Head of caudate nucleus (tissue), 42 donors: ENCODE results near the gene MDN1.

Source experiments
- DNase-seq, 42 donors: peaks; one replicate each; pipeline versions ENCODE4 v3.0.0 to v3.0.0-alpha.2; 2020 to 2021; ENCODE audit warnings: mixed read lengths in 7 of 42
- intact Hi-C: fragments of 100-400 bp; cut with DNase I; formaldehyde crosslinking; loops from one replicate; pipeline ENCODE4 v1.15.0; 2022

The MDN1 gene

GRCh38 chr6:89723046-89723445, 96.5 kb downstream of the MDN1 start:
- DNase-seq: no peak

GRCh38 chr6:89716532-89716931, 103.1 kb downstream of the MDN1 start:
- no peak for DNase-seq
- intact Hi-C loops: no loop called here

More at GRCh38 chr6:89723046-89723445, 96.5 kb downstream of the MDN1 start:
- intact Hi-C loops: no loop called here

GRCh38 chr6:89711801-89712200, 107.8 kb downstream of the MDN1 start:
- no peak for DNase-seq

GRCh38 chr6:89708316-89708715, 111.3 kb downstream of the MDN1 start:
- intact Hi-C loops: no loop called here
- DNase-seq: no peak

More at GRCh38 chr6:89711801-89712200, 107.8 kb downstream of the MDN1 start:
- intact Hi-C loops: no loop called here

- DNase-seq: no peak
- intact Hi-C loops: no loop called here
These were observed 111.8 kb downstream of the MDN1 start for GRCh38 chr6:89707766-89708165.

GRCh38 chr6:89706121-89706520, 113.5 kb downstream of the MDN1 start:
- DNase-seq: no peak
- intact Hi-C loops: no loop called here

- DNase-seq: no peak
These were observed 116.3 kb downstream of the MDN1 start for GRCh38 chr6:89703292-89703691.

GRCh38 chr6:89702349-89702748, 117.2 kb downstream of the MDN1 start:
- DNase-seq: no peak
- intact Hi-C loops: no loop called here

More at GRCh38 chr6:89703292-89703691, 116.3 kb downstream of the MDN1 start:
- intact Hi-C loops: no loop called here

- DNase-seq: no peak
These were observed 123.9 kb downstream of the MDN1 start for GRCh38 chr6:89695667-89696066.

GRCh38 chr6:89694428-89694827, 125.2 kb downstream of the MDN1 start:
- DNase-seq: no peak
- intact Hi-C loops: no loop called here

More at GRCh38 chr6:89695667-89696066, 123.9 kb downstream of the MDN1 start:
- intact Hi-C loops: no loop called here

GRCh38 chr6:89693207-89693606, 126.4 kb downstream of the MDN1 start:
- intact Hi-C loops: no loop called here
- no peak for DNase-seq

- intact Hi-C loops: no loop called here
- DNase-seq: no peak
These were observed 127.3 kb downstream of the MDN1 start for GRCh38 chr6:89692256-89692655.

- DNase-seq: no peak
- intact Hi-C loops: no loop called here
These were observed 128.7 kb downstream of the MDN1 start for GRCh38 chr6:89690944-89691324.

GRCh38 chr6:89689732-89690131, 129.9 kb downstream of the MDN1 start:
- intact Hi-C loops: no loop called here
- DNase-seq: peak in 41 of 42 donors; percentile 34 to 89 (median 73)

GRCh38 chr6:89688328-89688727, 131.3 kb downstream of the MDN1 start:
- intact Hi-C loops: no loop called here
- DNase-seq: no peak

GRCh38 chr6:89685311-89685710, 134.3 kb downstream of the MDN1 start:
- intact Hi-C loops: no loop called here
- DNase-seq: no peak

GRCh38 chr6:89682991-89683390, 136.6 kb downstream of the MDN1 start:
- intact Hi-C loops: no loop called here
- DNase-seq: no peak

GRCh38 chr6:89681983-89682564, 137.5 kb downstream of the MDN1 start:
- intact Hi-C loops: no loop called here
- DNase-seq: peak in 18 of 42 donors; percentile 7 to 61 (median 27)

- intact Hi-C loops: no loop called here
- DNase-seq: no peak
These were observed 139.0 kb downstream of the MDN1 start for GRCh38 chr6:89680551-89680950.

- DNase-seq: no peak
- intact Hi-C loops: no loop called here
These were observed 139.4 kb downstream of the MDN1 start for GRCh38 chr6:89680150-89680549.
